Type B pancreatic cell (in vitro differentiated cells): ENCODE results near the gene SLC44A1. TPM values are rescaled to one million over a fixed set of nuclear protein-coding genes. Genes with fewer than 3 reads are reported as not detected.

ENCODE experiments used
- DNase-seq: peaks from one replicate; pipeline ENCODE4 v3.0.0; 2021; ENCODE audit warnings: mixed read lengths; ENCODE audit not compliant: unreplicated experiment; ENCODE audit errors: extremely low spot score
- H3K27ac Mint-ChIP-seq: 2 replicates; pipeline ENCODE4 v1.8.0; 2021; ENCODE audit warnings: mild to moderate bottlenecking, mixed read lengths
- H3K27me3 Mint-ChIP-seq: 2 replicates; pipeline ENCODE4 v1.8.0; 2021; ENCODE audit warnings: mixed read lengths
- H3K36me3 Mint-ChIP-seq: 2 replicates; pipeline ENCODE4 v1.8.0; 2021; ENCODE audit warnings: mixed read lengths
- H3K4me1 Mint-ChIP-seq: one replicate; pipeline ENCODE4 v1.8.0; 2021; ENCODE audit warnings: mixed read lengths; ENCODE audit not compliant: unreplicated experiment
- H3K4me3 Mint-ChIP-seq: 2 replicates; pipeline ENCODE4 v1.8.0; 2021; ENCODE audit warnings: mild to moderate bottlenecking, mixed read lengths
- H3K9me3 Mint-ChIP-seq: 2 replicates; pipeline ENCODE4 v1.8.0; 2021; ENCODE audit warnings: mixed read lengths
- CTCF ChIP-seq: fragments of 200-600 bp; sonication (generic); conservative IDR thresholded peaks from 2 replicates; pipeline ENCODE4 v1.5.0; 2021; ENCODE audit warnings: antibody characterized with exemption, mild to moderate bottlenecking
- total RNA-seq: library from RNA; stranded (reverse); gene quantifications from 2 replicates; pipeline ENCODE4 v1.2.1, GENCODE V29; 2021; ENCODE audit warnings: low replicate concordance

SLC44A1 gene
- total RNA-seq, 1 donor from 2014 or later: 47.2 TPM

- H3K9me3 Mint-ChIP-seq: no peaks in the 10 kb centered on the region
- H3K36me3 Mint-ChIP-seq: no peaks in the 10 kb centered on the region
- DNase-seq: no peak
- H3K27me3 Mint-ChIP-seq: no peaks in the 10 kb centered on the region
- H3K27ac Mint-ChIP-seq: no peak overlapping the region
- no peak overlapping the region for H3K4me3 Mint-ChIP-seq
- H3K4me1 Mint-ChIP-seq: peaks cover 17% of the 10 kb centered on the region
- no peak for TF ChIP-seq CTCF
Observed at GRCh38 chr9:105396441-105396840, 152.0 kb downstream of the SLC44A1 start.

- Mint-ChIP-seq H3K27ac (no peak overlapping the region), H3K4me1 (peaks cover 21% of the 10 kb centered on the region), H3K36me3 (no peaks in the 10 kb centered on the region), H3K9me3 (no peaks in the 10 kb centered on the region), H3K4me3 (no peak overlapping the region), H3K27me3 (no peaks in the 10 kb centered on the region)
- no peak for DNase-seq
- TF ChIP-seq CTCF: no peak
Observed at GRCh38 chr9:105396901-105397300, 152.4 kb downstream of the SLC44A1 start.

GRCh38 chr9:105399117-105399516 is 154.7 kb downstream of the SLC44A1 start:
- Mint-ChIP-seq H3K4me1 (peaks cover 29% of the 10 kb centered on the region), H3K27me3 (no peaks in the 10 kb centered on the region), H3K27ac (no peak overlapping the region), H3K4me3 (no peak overlapping the region), H3K9me3 (no peaks in the 10 kb centered on the region), H3K36me3 (no peaks in the 10 kb centered on the region)
- no peak for TF ChIP-seq CTCF
- DNase-seq: no peak

- Mint-ChIP-seq H3K4me3 (no peak overlapping the region), H3K36me3 (no peaks in the 10 kb centered on the region), H3K27me3 (no peaks in the 10 kb centered on the region), H3K4me1 (peaks cover 23% of the 10 kb centered on the region), H3K27ac (no peak overlapping the region), H3K9me3 (peaks cover under 1% of the 10 kb centered on the region)
- DNase-seq: no peak
- TF ChIP-seq CTCF: no peak
Observed at GRCh38 chr9:105401651-105402050, 157.2 kb downstream of the SLC44A1 start.

- H3K4me1 Mint-ChIP-seq: peaks cover 18% of the 10 kb centered on the region
- H3K27me3 Mint-ChIP-seq: no peaks in the 10 kb centered on the region
- DNase-seq: no peak
- no peak overlapping the region for H3K27ac Mint-ChIP-seq
- no peak for TF ChIP-seq CTCF
- H3K36me3 Mint-ChIP-seq: no peaks in the 10 kb centered on the region
- no peak overlapping the region for H3K4me3 Mint-ChIP-seq
- peaks cover 6% of the 10 kb centered on the region for H3K9me3 Mint-ChIP-seq
Observed at GRCh38 chr9:105403552-105404248, 159.2 kb downstream of the SLC44A1 start.
